Ishikawa (cell line): Measurements from ENCODE around the gene NANS.

Source experiments
- CEBPB ChIP-seq: IDR thresholded peaks from 2 replicates; pipeline ENCODE4 v1.6.1; 2012
- CREB1 ChIP-seq: IDR thresholded peaks from 2 replicates; pipeline ENCODE4 v1.6.1; 2012; ENCODE audit warnings: low read depth
- EP300 ChIP-seq: IDR thresholded peaks from 2 replicates; pipeline ENCODE4 v1.6.1; 2012; ENCODE audit warnings: borderline replicate concordance
- RAD21 ChIP-seq: IDR thresholded peaks from 2 replicates; pipeline ENCODE4 v1.6.1; 2012; ENCODE audit warnings: low read depth
- TAF1 ChIP-seq: IDR thresholded peaks from 2 replicates; pipeline ENCODE4 v1.6.1; 2012; ENCODE audit warnings: low read depth, mild to moderate bottlenecking
- USF1 ChIP-seq: IDR thresholded peaks from 2 replicates; pipeline ENCODE4 v1.6.1; 2012
- YY1 ChIP-seq: IDR thresholded peaks from 2 replicates; pipeline ENCODE4 v1.6.1; 2012; ENCODE audit warnings: low read depth
- ZBTB7A ChIP-seq: IDR thresholded peaks from 2 replicates; pipeline ENCODE4 v1.6.1; 2012; ENCODE audit warnings: low read depth
- TF ChIP-seq, protein P1 (sequence below): IDR thresholded peaks from 2 replicates; pipeline ENCODE4 v1.6.1; 2012; ENCODE audit warnings: low read depth, mild to moderate bottlenecking
- TF ChIP-seq, protein P2 (sequence below): IDR thresholded peaks from 2 replicates; pipeline ENCODE4 v1.6.1; 2012

DNA sequence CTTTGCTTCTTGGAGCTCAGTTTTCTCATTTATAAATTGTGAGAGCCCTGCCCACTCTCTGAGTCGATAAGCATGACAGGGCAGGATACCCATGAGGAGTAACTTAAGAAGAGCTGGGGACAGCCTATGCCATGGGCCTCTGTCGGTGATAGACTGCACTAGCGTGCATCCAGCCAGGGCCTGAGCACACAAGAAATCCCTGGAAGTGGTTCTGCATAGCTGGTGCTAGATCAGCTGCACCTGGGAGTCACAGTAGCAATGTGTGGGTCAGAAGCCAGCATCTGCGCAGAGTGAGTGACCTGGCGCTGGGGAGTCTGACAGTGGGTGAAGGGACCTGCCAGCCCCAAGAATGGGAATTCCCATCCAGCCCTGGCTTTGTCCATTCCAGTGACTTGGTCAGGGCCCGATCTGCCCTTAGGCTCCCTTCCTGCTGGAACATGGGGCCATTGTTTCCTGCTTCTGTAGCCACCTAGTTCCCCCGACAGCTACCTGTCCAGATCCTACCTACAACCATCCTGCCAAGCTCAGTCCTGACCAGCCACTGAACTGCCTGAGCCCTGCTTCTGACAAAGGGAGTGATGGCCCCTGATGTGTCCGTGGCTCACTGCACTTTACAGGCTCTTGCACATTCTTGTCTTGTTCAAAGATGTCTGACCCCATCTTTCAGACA, 35.9 kb upstream of the NANS start:
- TF ChIP-seq, protein P1, sequence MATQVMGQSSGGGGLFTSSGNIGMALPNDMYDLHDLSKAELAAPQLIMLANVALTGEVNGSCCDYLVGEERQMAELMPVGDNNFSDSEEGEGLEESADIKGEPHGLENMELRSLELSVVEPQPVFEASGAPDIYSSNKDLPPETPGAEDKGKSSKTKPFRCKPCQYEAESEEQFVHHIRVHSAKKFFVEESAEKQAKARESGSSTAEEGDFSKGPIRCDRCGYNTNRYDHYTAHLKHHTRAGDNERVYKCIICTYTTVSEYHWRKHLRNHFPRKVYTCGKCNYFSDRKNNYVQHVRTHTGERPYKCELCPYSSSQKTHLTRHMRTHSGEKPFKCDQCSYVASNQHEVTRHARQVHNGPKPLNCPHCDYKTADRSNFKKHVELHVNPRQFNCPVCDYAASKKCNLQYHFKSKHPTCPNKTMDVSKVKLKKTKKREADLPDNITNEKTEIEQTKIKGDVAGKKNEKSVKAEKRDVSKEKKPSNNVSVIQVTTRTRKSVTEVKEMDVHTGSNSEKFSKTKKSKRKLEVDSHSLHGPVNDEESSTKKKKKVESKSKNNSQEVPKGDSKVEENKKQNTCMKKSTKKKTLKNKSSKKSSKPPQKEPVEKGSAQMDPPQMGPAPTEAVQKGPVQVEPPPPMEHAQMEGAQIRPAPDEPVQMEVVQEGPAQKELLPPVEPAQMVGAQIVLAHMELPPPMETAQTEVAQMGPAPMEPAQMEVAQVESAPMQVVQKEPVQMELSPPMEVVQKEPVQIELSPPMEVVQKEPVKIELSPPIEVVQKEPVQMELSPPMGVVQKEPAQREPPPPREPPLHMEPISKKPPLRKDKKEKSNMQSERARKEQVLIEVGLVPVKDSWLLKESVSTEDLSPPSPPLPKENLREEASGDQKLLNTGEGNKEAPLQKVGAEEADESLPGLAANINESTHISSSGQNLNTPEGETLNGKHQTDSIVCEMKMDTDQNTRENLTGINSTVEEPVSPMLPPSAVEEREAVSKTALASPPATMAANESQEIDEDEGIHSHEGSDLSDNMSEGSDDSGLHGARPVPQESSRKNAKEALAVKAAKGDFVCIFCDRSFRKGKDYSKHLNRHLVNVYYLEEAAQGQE, result no peak
- TF ChIP-seq, protein P2, sequence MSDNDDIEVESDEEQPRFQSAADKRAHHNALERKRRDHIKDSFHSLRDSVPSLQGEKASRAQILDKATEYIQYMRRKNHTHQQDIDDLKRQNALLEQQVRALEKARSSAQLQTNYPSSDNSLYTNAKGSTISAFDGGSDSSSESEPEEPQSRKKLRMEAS, result no peak
- no peak for TF ChIP-seq EP300
- no peak for TF ChIP-seq CEBPB
- no peak for TF ChIP-seq USF1
- no peak for TF ChIP-seq ZBTB7A
- no peak for TF ChIP-seq TAF1
- TF ChIP-seq CREB1, result no peak
- no peak for TF ChIP-seq RAD21
- TF ChIP-seq YY1, result no peak
